Choroid plexus epithelial cell (primary cell): ENCODE measurements around the gene PPP1R17.

Experiments used
- DNase-seq: peaks from one replicate; pipeline ENCODE4 v3.0.0-alpha.2; 2010; ENCODE audit warnings: low read depth
- H3K4me3 ChIP-seq: 2 replicates; pipeline ENCODE4 v1.5.1; 2011; ENCODE audit warnings: low read depth, mild to moderate bottlenecking, control low read depth, low read length, moderate library complexity
- CTCF ChIP-seq: conservative IDR thresholded peaks from 2 replicates; pipeline ENCODE4 v1.5.1; 2011; ENCODE audit warnings: low read depth, mild to moderate bottlenecking, control low read depth, inconsistent platforms, low read length, moderate library complexity

PPP1R17 gene

DNA sequence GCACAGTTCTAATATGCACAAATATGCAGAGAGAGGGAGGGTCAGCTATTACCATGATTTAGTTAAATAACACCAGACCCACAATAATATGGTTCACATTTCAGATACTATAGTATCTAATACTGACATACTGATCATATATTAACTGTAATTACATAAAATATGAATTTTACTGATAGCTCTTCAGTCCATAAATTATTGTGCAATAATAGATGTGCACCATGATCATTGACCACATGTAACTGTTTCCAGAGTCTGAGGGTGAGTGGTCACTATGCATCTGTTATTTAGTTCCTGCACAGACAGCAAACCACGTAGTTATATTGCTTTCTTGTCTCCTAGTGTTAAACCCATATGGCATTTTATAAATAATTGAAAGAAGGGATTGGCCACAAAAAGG is 29.3 kb downstream of the PPP1R17 start:
- H3K4me3 ChIP-seq, result no peak overlapping the region
- no peak for DNase-seq
- no peak for TF ChIP-seq CTCF

DNA sequence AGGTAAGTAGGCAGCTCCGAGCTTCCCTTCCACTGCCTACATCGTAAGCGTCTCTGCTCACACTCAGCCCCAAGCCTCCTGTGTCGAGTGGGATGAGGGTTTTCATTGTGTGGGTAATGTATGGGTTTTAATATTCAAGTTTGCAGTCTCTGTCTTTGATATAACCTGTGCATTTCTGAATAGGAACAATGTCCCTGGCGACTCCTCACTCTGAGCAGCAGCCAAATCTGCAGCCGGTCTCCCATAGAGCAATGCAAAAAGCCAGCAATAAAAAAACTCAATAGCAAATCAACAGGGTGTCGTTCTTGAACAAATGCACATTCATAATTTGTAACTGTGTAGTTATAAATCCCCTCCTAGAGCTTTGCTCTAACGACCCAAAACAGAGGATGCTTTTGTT is 33.4 kb downstream of the PPP1R17 start:
- no peak for DNase-seq
- TF ChIP-seq CTCF, result no peak
- no peak overlapping the region for H3K4me3 ChIP-seq

GRCh38 chr7:31724696-31725095 is 37.7 kb downstream of the PPP1R17 start:
- DNase-seq, result no peak
- no peak for TF ChIP-seq CTCF
- no peak overlapping the region for H3K4me3 ChIP-seq

- DNase-seq, result no peak
- H3K4me3 ChIP-seq, result no peak overlapping the region
- TF ChIP-seq CTCF, result no peak
These were observed 42.3 kb downstream of the PPP1R17 start for GRCh38 chr7:31729195-31729804.

GRCh38 chr7:31734456-31734855 is 47.4 kb downstream of the PPP1R17 start:
- no peak for DNase-seq
- H3K4me3 ChIP-seq, result no peak overlapping the region
- no peak for TF ChIP-seq CTCF

DNA sequence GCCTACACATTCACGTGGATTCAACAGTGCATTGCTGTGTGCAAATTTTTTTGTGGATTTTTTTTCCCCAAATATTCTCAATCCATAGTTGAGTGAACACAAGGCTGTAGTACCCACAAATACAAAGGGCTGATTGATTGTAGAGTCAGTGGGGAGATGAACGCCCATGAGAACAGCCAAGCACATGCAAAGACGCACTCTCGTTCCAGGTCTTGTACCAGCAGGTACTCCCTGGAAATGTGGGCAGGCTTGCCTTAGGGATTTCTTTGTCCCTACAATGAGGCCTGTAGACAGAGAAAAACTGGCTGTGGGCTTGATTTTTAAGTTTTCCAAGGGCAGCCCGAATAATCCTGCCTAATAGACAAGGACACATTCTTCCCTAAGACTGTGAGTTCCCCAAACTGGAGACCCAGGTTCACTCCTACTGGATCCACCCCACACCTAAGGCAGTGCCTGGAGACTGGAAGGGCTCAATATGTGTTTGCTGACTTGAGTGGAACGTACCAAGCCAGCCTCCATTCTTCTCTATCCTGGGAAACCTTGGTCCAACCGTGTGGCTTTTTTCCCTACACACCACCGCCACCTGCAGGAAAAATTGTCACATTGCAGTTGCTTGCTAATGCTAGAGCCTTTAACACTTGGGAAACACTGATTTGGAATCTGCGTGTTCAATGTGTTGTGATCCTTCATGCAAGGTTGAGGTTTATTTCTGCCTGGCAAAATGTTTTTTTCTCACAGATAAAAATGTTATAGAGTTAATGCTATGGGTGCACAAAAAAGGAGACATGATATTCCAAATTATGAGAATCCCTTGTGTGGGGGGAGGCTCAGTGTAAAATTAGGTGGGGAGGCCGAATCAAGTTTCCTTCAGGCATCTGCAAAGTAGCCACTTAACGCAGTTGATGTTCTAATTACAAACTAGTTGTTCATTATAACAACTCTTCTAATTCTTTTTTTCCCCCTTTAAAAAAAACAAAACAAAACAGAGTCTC is 49.3 kb downstream of the PPP1R17 start:
- peak; percentile 93 for TF ChIP-seq CTCF
- peak; percentile 73 for DNase-seq

More for the DNA sequence above, 49.3 kb downstream of the PPP1R17 start:
- H3K4me3 ChIP-seq, result no peak overlapping the region
